ENCODE data around the gene RMND5B.

GRCh38 chr5:178186427-178186826 lies 55.6 kb downstream of the RMND5B start:
- TF ChIP-seq MXD1 (CRISPR knock-in tag; IDR thresholded peaks at IDR 0.05) (no peak), ATAD3A (CRISPR knock-in tag; IDR thresholded peaks at IDR 0.05) (no peak), ZNF318 (CRISPR knock-in tag; IDR thresholded peaks at IDR 0.05) (no peak), CTCF (CRISPR knock-in tag; IDR thresholded peaks at IDR 0.05) (no peak), NCOA1 (CRISPR knock-in tag; IDR thresholded peaks at IDR 0.05) (no peak), RELA (CRISPR knock-in tag; IDR thresholded peaks at IDR 0.05) (no peak), POLR2A (IDR thresholded peaks at IDR 0.05; ENCODE audit: insufficient read depth in 1 of 2, low read depth in 2 of 2, low read length in 2 of 2) (no peak), NCOA2 (CRISPR knock-in tag; IDR thresholded peaks at IDR 0.05) (no peak), ZNF232 (CRISPR knock-in tag; IDR thresholded peaks at IDR 0.05; ENCODE audit: borderline replicate concordance) (no peak), EP300 (IDR thresholded peaks at IDR 0.05; ENCODE audit: low read depth in 2 of 2, low read length in 2 of 2) (no peak), EP300 (CRISPR knock-in tag; IDR thresholded peaks at IDR 0.05; ENCODE audit: borderline replicate concordance) (no peak), POLR2AphosphoS5 (IDR thresholded peaks at IDR 0.05; ENCODE audit: low read depth, low read length) (no peak)

Data from HepG2 (cell line).